H9 (cell line): ENCODE measurements around the gene OSGIN1. TPM values are rescaled to one million over a fixed set of nuclear protein-coding genes. Genes with fewer than 3 reads are reported as not detected.

ENCODE experiments used
- DNase-seq: peaks from one replicate; pipeline ENCODE4 v3.0.0-alpha.2; 2017
- H2AFZ ChIP-seq: one replicate; pipeline ENCODE4 v1.6.1; 2013; ENCODE audit warnings: mild to moderate bottlenecking, low read length, control low read depth, moderate library complexity
- H2AK5ac ChIP-seq: 2 replicates; pipeline ENCODE4 v1.6.1; 2013; ENCODE audit warnings: low read length, control low read depth, mixed read lengths; ENCODE audit not compliant: insufficient read length
- H2BK120ac ChIP-seq: one replicate; pipeline ENCODE4 v1.6.1; 2013; ENCODE audit warnings: low read depth, mild to moderate bottlenecking, low read length, control low read depth, inconsistent platforms; ENCODE audit not compliant: poor library complexity, severe bottlenecking
- H2BK12ac ChIP-seq: 2 replicates; pipeline ENCODE4 v1.6.1; 2013; ENCODE audit warnings: low read length, control low read depth, mixed read lengths, low read depth; ENCODE audit not compliant: insufficient read length
- H2BK15ac ChIP-seq: 2 replicates; pipeline ENCODE4 v1.6.1; 2013; ENCODE audit warnings: low read depth, low read length, control low read depth
- H2BK20ac ChIP-seq: one replicate; pipeline ENCODE4 v1.6.1; 2013; ENCODE audit warnings: low read depth, mild to moderate bottlenecking, low read length, control low read depth, inconsistent platforms; ENCODE audit not compliant: poor library complexity, severe bottlenecking
- H2BK5ac ChIP-seq: 2 replicates; pipeline ENCODE4 v1.6.1; 2013; ENCODE audit warnings: low read length, control low read depth, mixed read lengths; ENCODE audit not compliant: insufficient read length
- H3K14ac ChIP-seq: 2 replicates; pipeline ENCODE4 v1.6.1; 2013; ENCODE audit warnings: low read length, control low read depth; ENCODE audit not compliant: insufficient read depth
- H3K18ac ChIP-seq: 2 replicates; pipeline ENCODE4 v1.6.1; 2013; ENCODE audit warnings: low read depth, mild to moderate bottlenecking, mixed read lengths, low read length, control low read depth; ENCODE audit not compliant: insufficient read length
- H3K23ac ChIP-seq: 2 replicates; pipeline ENCODE4 v1.6.1; 2013; ENCODE audit warnings: low read length, control low read depth, mixed read lengths, low read depth; ENCODE audit not compliant: insufficient read length
- H3K23me2 ChIP-seq: 2 replicates; pipeline ENCODE4 v1.6.1; 2013; ENCODE audit warnings: low read depth, mild to moderate bottlenecking, mixed read lengths, low read length, control low read depth; ENCODE audit not compliant: insufficient read length, poor library complexity, severe bottlenecking
- H3K27ac ChIP-seq: 2 replicates; pipeline ENCODE4 v1.5.1; 2013; ENCODE audit warnings: low read length, control low read depth, mixed read lengths, low read depth; ENCODE audit not compliant: insufficient read length
- H3K27me3 ChIP-seq: 2 replicates; pipeline ENCODE4 v1.6.1; 2013; ENCODE audit warnings: low read length, control low read depth, inconsistent platforms; ENCODE audit not compliant: insufficient read depth
- H3K4ac ChIP-seq: 2 replicates; pipeline ENCODE4 v1.6.1; 2013; ENCODE audit warnings: low read depth, mild to moderate bottlenecking, control low read depth, inconsistent platforms, low read length, moderate library complexity
- H3K4me1 ChIP-seq: 2 replicates; pipeline ENCODE4 v1.6.1; 2013; ENCODE audit warnings: low read length, control low read depth, inconsistent platforms; ENCODE audit not compliant: insufficient read depth
- H3K4me2 ChIP-seq: 2 replicates; pipeline ENCODE4 v1.6.1; 2013; ENCODE audit warnings: low read length, control low read depth, mixed read lengths; ENCODE audit not compliant: insufficient read length, insufficient read depth
- H3K56ac ChIP-seq: 2 replicates; pipeline ENCODE4 v1.6.1; 2013; ENCODE audit warnings: low read depth, mild to moderate bottlenecking, mixed read lengths, low read length, control low read depth; ENCODE audit not compliant: insufficient read length
- H3K79me1 ChIP-seq: 2 replicates; pipeline ENCODE4 v1.6.1; 2013; ENCODE audit warnings: low read depth, mild to moderate bottlenecking, moderate library complexity, low read length, control low read depth, inconsistent platforms; ENCODE audit not compliant: insufficient read depth, poor library complexity, severe bottlenecking
- H3K79me2 ChIP-seq: 2 replicates; pipeline ENCODE4 v1.6.1; 2013; ENCODE audit warnings: low read length, control low read depth, inconsistent platforms; ENCODE audit not compliant: insufficient read depth
- H3K9ac ChIP-seq: 2 replicates; pipeline ENCODE4 v1.6.1; 2013; ENCODE audit warnings: low read length, control low read depth, mixed read lengths; ENCODE audit not compliant: insufficient read length; ENCODE audit errors: extremely low read depth
- H3K9me3 ChIP-seq: one replicate; pipeline ENCODE4 v1.6.1; 2013; ENCODE audit warnings: low read depth, low read length, inconsistent platforms; ENCODE audit not compliant: control insufficient read depth
- H3T11ph ChIP-seq: one replicate; pipeline ENCODE4 v1.6.1; 2013; ENCODE audit warnings: mild to moderate bottlenecking, low read length, control low read depth, inconsistent platforms
- H4K20me1 ChIP-seq: one replicate; pipeline ENCODE4 v1.6.1; 2013; ENCODE audit not compliant: control insufficient read depth, insufficient read length, insufficient read depth
- H4K5ac ChIP-seq: 2 replicates; pipeline ENCODE4 v1.6.1; 2013; ENCODE audit warnings: low read depth, mild to moderate bottlenecking, mixed read lengths, low read length, control low read depth; ENCODE audit not compliant: insufficient read length
- H4K8ac ChIP-seq: replicated peaks from 2 replicates; pipeline ENCODE4 v1.6.1; 2013; ENCODE audit warnings: low read length, control low read depth, mixed read lengths, low read depth; ENCODE audit not compliant: insufficient read length
- H4K91ac ChIP-seq: 2 replicates; pipeline ENCODE4 v1.6.1; 2013; ENCODE audit warnings: low read depth, mild to moderate bottlenecking, moderate library complexity, mixed read lengths, low read length, control low read depth; ENCODE audit not compliant: insufficient read length
- H3K27ac Mint-ChIP-seq, 3 experiments: 2 replicates in 2 of 3; 3 replicates in 1 of 3; pipeline ENCODE4 v1.8.0; 2020 to 2021; ENCODE audit warnings: mixed read lengths in 3 of 3, mild to moderate bottlenecking in 1 of 3, moderate library complexity in 1 of 3
- H3K27me3 Mint-ChIP-seq: 2 replicates; pipeline ENCODE4 v1.8.0; 2021; ENCODE audit warnings: low read depth, mild to moderate bottlenecking, moderate library complexity, mixed read lengths
- H3K36me3 Mint-ChIP-seq, 3 experiments: 2 replicates in 2 of 3; 3 replicates in 1 of 3; pipeline ENCODE4 v1.8.0; 2020 to 2021; ENCODE audit warnings: low read depth in 3 of 3, mixed read lengths in 3 of 3; ENCODE audit not compliant: insufficient read depth in 1 of 3
- H3K4me1 Mint-ChIP-seq, 2 experiments: 2 replicates each; pipeline ENCODE4 v1.8.0; 2020; ENCODE audit warnings: mixed read lengths in 2 of 2
- H3K4me3 Mint-ChIP-seq, 2 experiments: 2 replicates in 1 of 2; 3 replicates in 1 of 2; pipeline ENCODE4 v1.8.0; 2020 to 2021; ENCODE audit warnings: mild to moderate bottlenecking in 2 of 2, mixed read lengths in 2 of 2, moderate library complexity in 1 of 2
- H3K9me3 Mint-ChIP-seq, 2 experiments: 2 replicates in 1 of 2; 3 replicates in 1 of 2; pipeline ENCODE4 v1.8.0; 2020; ENCODE audit warnings: mild to moderate bottlenecking in 2 of 2, mixed read lengths in 2 of 2, moderate library complexity in 1 of 2
- CTCF ChIP-seq: fragments of 200-600 bp; sonication (generic); conservative IDR thresholded peaks from 3 replicates; pipeline ENCODE4 v1.8.0; 2021; ENCODE audit warnings: antibody characterized with exemption, mild to moderate bottlenecking
- WGBS: extraction: QIAGEN DNeasy Blood & Tissue Kit; methylation state at CpG from one replicate; pipeline ENCODE4 v1.1.7; 2013; ENCODE audit warnings: missing lambda C conversion rate, low lambda C conversion rate, mixed read lengths; ENCODE audit not compliant: insufficient read length; ENCODE audit errors: extremely low coverage; 5-methylcytosine and 5-hydroxymethylcytosine counted together
- total RNA-seq: library from RNA; stranded (reverse); gene quantifications from 2 replicates; pipeline ENCODE4 v1.2.1, GENCODE V29; 2021

The OSGIN1 gene
- total RNA-seq, 1 experiment from 2014 or later: 0.63 TPM

GRCh38 chr16:83958137-83958845 lies 5.3 kb downstream of the OSGIN1 start:
- Histone ChIP-seq H3K79me2 (no peaks in the 10 kb centered on the region), H3K18ac (no peak overlapping the region), H3K4ac (no peak overlapping the region), H3K23me2 (no peaks in the 10 kb centered on the region), H2BK120ac (no peak overlapping the region), H2BK20ac (no peak overlapping the region), H2BK5ac (no peak overlapping the region), H3K27me3 (no peaks in the 10 kb centered on the region), H3K23ac (no peak overlapping the region), H3K14ac (no peak overlapping the region), H3T11ph (no peak overlapping the region), H3K4me2 (no peak overlapping the region), H3K9ac (no peak overlapping the region), H2BK12ac (no peak overlapping the region), H3K56ac (no peak overlapping the region), H3K9me3 (no peaks in the 10 kb centered on the region), H2BK15ac (no peak overlapping the region), H2AK5ac (no peak overlapping the region), H2AFZ (no peak overlapping the region), H3K27ac (no peak overlapping the region), H4K20me1 (no peaks in the 10 kb centered on the region), H3K79me1 (no peaks in the 10 kb centered on the region), H4K91ac (no peak overlapping the region), H3K4me1 (no peaks in the 10 kb centered on the region), H4K8ac (no peak overlapping the region), H4K5ac (no peak overlapping the region)
- no peak for TF ChIP-seq CTCF
- no peak overlapping the region for H3K4me3 Mint-ChIP-seq
- WGBS: no CpG with 5 or more reads among the region's 21 CpGs
- peaks cover 0 to 2% (median 0%) of the 10 kb centered on the region in 3 experiments; a peak in 1 of 7 replicates for H3K36me3 Mint-ChIP-seq
- DNase-seq: no peak
- H3K4me1 Mint-ChIP-seq: peaks cover 12 to 13% of the 10 kb centered on the region in 2 experiments
- H3K9me3 Mint-ChIP-seq: no peaks in the 10 kb centered on the region
- no peak overlapping the region for H3K27ac Mint-ChIP-seq
- 0 out of 2 replicates have a peak, but pooled peaks cover 2% of the 10 kb centered on the region for H3K27me3 Mint-ChIP-seq
